PFSK-1 (cell line): ENCODE data around the gene TFF2.

Source experiments
- FOXP2 ChIP-seq: optimal IDR thresholded peaks from 2 replicates; pipeline ENCODE3; 2011; ENCODE audit warnings: borderline replicate concordance, control low read depth, inconsistent platforms; ENCODE audit not compliant: insufficient read depth; ENCODE audit errors: extremely low read length, extremely low read depth
- POLR2AphosphoS5 ChIP-seq: IDR thresholded peaks from 2 replicates; pipeline ENCODE4 v1.6.1; 2012; ENCODE audit warnings: low read depth, mild to moderate bottlenecking, control low read depth, low read length, moderate library complexity
- SIN3A ChIP-seq: IDR thresholded peaks from 2 replicates; pipeline ENCODE4 v1.6.1; 2012; ENCODE audit warnings: mild to moderate bottlenecking, low read length, moderate library complexity, borderline replicate concordance; ENCODE audit not compliant: insufficient read depth
- TAF1 ChIP-seq: IDR thresholded peaks from 2 replicates; pipeline ENCODE4 v1.6.1; 2012; ENCODE audit warnings: low read length, control low read depth, borderline replicate concordance; ENCODE audit not compliant: insufficient read depth
- TF ChIP-seq, protein P1 (sequence below), 2 experiments: IDR thresholded peaks; 2 replicates each; pipeline versions ENCODE4 v1.6.1 to v1.8.0; 2011 to 2012; ENCODE audit warnings: low read depth in 2 of 2, low read length in 2 of 2, control low read depth in 1 of 2, inconsistent platforms in 1 of 2, mild to moderate bottlenecking in 1 of 2, moderate library complexity in 1 of 2; ENCODE audit not compliant: insufficient read depth in 1 of 2

The TFF2 gene

DNA sequence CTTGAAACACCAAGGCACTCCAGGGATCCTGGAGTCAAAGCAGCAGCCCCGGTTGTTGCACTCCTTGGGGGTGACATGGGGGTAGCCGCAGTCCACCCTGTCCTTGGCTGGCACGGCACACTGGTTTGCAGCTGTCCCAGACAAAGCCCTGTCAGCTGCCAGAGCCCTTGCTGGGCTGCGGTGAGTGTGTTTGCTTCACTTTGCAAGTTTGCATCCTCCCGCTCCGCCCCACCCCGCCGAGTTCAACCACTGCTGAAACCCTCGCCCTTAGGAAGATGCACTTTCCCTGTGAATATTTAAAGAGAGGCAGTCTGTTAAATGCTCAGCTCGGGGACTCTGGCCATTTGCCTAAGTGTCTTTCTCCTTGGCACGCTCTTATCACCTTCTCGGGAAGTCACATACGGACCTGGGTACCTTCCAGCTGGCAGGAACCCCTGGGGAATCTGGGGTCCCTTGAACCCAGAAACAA, 37.3 kb downstream of the TFF2 start:
- TF ChIP-seq FOXP2, result no peak
- TF ChIP-seq POLR2AphosphoS5, result no peak
- TF ChIP-seq, protein P1, sequence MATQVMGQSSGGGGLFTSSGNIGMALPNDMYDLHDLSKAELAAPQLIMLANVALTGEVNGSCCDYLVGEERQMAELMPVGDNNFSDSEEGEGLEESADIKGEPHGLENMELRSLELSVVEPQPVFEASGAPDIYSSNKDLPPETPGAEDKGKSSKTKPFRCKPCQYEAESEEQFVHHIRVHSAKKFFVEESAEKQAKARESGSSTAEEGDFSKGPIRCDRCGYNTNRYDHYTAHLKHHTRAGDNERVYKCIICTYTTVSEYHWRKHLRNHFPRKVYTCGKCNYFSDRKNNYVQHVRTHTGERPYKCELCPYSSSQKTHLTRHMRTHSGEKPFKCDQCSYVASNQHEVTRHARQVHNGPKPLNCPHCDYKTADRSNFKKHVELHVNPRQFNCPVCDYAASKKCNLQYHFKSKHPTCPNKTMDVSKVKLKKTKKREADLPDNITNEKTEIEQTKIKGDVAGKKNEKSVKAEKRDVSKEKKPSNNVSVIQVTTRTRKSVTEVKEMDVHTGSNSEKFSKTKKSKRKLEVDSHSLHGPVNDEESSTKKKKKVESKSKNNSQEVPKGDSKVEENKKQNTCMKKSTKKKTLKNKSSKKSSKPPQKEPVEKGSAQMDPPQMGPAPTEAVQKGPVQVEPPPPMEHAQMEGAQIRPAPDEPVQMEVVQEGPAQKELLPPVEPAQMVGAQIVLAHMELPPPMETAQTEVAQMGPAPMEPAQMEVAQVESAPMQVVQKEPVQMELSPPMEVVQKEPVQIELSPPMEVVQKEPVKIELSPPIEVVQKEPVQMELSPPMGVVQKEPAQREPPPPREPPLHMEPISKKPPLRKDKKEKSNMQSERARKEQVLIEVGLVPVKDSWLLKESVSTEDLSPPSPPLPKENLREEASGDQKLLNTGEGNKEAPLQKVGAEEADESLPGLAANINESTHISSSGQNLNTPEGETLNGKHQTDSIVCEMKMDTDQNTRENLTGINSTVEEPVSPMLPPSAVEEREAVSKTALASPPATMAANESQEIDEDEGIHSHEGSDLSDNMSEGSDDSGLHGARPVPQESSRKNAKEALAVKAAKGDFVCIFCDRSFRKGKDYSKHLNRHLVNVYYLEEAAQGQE (IDR thresholded peaks at IDR 0.05; ENCODE audit: insufficient read depth in 1 of 2, low read depth in 2 of 2, low read length in 2 of 2), result no peak
- no peak for TF ChIP-seq TAF1
- no peak for TF ChIP-seq SIN3A

DNA sequence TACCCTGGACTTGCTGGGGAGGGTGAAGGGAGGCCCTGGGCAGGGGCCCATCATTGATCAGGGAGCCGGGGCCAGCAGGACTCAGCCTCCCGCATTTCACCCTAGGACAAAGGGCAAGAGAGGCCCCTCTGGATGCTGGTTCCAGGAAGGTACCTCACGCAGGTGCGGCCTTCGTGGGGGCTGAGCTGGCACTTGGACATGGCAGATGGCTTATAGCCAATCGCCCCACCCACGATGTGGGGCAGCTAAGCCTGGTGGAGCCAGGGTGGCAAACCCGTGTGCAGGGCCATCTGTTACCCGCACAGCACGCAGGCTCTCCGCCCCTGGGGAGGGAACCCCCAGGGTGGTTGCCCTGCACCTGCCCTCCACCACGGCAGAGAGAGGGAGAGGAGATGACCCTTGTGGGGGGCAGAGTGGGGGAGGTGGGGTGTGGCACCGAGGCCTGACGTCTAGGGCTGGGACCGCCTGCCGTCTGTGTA, 38.1 kb downstream of the TFF2 start:
- TF ChIP-seq FOXP2 (no peak), SIN3A (no peak)
- TF ChIP-seq, protein P1 (IDR thresholded peaks at IDR 0.05; ENCODE audit: insufficient read depth in 1 of 2, low read depth in 2 of 2, low read length in 2 of 2), result no peak

DNA sequence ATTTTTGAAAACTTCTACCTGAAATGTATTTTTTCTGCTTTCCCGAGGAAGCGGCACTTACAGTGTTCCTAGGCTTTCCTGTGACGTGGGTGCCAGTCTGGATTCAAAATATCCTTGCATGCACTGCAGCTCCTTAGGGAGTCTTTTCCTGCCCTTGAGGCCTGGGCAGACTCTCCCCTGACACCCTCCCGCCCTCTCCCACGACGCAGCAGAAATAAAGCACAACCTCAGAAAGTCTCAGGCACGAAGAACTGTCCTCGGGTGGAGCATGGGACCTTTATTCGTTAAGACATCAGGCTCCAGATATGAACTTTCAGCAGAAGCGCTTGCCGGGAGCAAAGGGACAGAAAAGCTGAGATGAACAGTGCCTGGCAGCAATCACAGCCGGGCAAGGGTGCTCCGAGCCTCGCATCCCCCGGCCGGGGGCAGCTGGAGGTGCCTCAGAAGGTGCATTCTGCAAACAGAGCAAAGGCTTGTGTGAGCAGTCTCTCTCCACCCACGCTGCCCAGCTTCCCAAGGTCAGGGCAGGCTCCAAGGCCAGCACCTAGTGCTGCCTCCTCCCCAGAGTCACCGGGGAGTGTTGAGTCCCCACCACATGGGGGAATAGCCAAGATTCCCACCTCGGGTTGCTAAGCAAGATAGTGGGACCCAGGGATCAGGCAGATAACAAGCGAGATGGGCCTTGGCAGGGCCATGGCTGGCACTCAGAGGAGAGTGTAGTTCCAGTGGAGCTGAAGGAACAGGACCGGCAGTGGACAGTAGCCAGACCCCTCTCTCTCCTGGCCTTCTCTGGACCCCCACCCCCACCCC, 38.8 kb downstream of the TFF2 start:
- TF ChIP-seq SIN3A (no peak), POLR2AphosphoS5 (no peak), TAF1 (no peak), FOXP2 (no peak)
- TF ChIP-seq, protein P1 (IDR thresholded peaks at IDR 0.05; ENCODE audit: insufficient read depth in 1 of 2, low read depth in 2 of 2, low read length in 2 of 2), result no peak

DNA sequence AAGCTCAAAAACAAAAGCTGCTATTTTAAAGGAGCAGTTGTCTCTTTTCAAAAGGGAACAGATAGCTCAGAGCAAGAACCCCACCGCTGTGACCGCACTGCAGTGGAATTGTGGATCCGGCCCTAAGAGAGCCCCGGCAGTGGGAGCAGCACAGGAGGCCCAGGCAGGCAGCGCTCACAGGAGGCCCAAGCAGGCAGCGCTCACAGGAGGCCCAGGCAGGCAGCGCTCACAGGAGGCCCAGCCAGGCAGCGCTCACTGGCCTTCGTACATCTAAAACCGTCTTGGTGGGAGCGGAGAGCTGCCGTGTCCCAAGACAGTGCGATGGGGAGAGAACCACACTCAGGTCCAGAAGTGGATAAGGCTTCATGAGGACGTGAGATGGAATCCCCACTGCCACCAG, 39.6 kb downstream of the TFF2 start:
- TF ChIP-seq SIN3A, result no peak
- TF ChIP-seq FOXP2, result no peak
- no peak for TF ChIP-seq POLR2AphosphoS5
- TF ChIP-seq, protein P1 (IDR thresholded peaks at IDR 0.05; ENCODE audit: insufficient read depth in 1 of 2, low read depth in 2 of 2, low read length in 2 of 2), result no peak
- no peak for TF ChIP-seq TAF1
